NCI-H1436 (cell line): Measurements from ENCODE around the gene TKT.

Experiments
- DNase-seq: peaks from one replicate; lab custom pipeline; 2025; lab: John Stamatoyannopoulos, UW

TKT gene

DNA sequence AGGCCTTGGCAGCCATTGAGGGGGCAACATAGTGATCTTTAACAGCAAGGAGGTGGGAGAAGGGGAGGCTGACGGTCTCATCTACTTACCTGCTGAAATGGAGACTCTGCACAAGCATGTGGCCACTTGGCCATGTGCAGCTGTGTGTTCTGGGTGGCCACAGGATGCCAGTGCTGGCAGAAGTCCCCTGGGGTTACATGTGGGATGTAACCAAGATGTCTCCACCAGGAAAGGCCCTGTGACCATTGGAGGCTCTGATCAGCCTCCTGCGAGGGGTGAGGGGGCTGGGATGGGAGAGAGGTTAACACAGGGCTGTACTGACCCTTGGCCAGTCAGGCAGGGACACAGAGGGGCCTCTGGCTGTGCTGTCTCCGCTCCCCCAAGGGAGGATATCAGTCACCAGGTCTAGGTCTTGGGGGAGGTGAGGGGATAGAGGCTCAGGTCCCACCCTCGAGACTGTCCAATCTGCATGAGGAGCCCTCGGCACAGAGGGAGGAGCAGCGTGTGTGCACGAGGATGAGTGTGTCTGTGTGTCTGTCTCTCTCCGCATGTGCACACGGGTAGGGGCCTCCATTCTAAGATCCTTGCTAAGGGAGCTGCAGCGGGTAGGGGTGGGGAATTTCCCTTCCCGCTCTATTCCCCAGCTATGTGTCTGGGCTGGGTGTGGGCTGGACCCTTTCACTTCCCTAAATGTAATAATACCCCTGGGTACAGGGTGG, 75.4 kb downstream of the TKT start:
- no peak for DNase-seq

DNA sequence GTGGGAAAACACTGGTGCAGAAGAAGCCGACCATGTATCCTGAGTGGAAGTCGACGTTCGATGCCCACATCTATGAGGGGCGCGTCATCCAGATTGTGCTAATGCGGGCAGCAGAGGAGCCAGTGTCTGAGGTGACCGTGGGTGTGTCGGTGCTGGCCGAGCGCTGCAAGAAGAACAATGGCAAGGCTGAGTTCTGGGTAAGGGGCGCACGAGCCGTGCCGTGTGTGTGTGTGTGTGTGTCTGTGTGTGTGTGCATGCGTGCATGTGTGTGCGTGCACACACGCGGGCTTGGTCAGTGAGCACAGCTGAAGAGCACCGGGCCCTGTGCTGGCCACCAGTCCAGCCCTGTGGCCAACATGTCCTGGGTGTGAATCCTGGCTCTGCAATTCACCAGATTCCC, 76.2 kb downstream of the TKT start:
- no peak for DNase-seq

DNA sequence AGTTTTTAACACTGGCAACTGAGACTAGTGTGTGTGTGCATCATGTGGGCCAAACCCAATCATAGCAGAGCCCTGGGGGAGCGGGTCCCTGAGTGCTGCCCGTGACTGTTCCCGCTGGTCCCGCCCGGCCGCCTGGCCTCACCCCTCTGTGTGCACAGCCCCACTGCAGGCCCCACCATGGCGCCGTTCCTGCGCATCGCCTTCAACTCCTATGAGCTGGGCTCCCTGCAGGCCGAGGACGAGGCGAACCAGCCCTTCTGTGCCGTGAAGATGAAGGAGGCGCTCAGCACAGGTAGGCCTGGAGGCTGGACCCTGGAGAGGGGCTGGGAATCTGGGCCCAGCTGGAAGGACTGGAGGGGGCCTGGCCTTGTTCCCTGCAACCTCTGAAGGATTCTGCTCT, 77.6 kb downstream of the TKT start:
- no peak for DNase-seq

DNA sequence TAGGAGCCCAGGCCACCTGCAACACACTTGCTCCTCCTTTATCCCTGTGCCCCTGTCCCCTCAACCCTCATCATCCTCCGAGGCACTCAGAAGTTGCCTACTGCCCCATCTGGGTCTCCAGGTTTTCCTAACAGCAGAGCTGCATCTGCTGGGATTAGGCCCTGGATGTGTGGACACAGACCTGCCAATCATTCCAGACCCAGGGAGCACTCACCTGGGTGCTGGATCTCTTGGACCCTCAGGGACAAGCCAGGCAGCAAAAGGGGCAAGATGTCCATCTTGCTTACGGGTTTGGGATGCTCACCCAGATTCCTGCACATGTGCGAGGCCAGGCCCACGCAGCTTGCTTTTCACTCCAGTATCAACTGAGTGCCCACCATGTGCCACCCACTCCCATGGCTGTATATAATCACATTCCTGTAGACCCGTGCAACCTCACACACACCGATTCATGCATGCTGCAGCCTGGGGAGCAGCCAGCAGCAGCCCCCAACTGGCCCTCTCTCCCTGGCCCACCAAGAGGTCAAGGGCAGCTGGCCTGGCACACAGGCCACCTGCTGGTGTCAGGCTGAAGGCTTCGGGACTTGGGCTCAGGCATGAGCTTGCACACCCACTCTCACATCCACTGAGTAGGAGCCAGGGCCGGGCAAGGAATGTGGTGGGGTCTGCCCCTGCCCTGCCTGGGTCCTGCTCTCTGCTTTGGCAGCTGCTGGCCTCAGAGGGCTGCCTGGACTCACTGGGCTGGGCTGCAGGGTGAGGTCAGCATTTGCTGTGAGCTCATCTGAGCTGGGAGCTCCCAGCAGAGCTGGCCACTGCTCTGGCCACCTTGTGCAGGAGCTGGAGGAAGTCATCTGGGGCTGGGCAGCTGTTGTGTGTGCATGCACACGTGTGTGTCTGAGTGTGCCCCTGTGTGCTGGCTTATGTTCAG, 79.9 kb downstream of the TKT start:
- DNase-seq, result no peak
